Adipocyte (in vitro differentiated cells): ENCODE results near the gene LMF1.
"Not testable (repeated sequence)": the region's sequence is repeated elsewhere in the genome, so short reads cannot be mapped to it uniquely, and the experiment has no call there.

Experiments
- DNase-seq: peaks from one replicate; pipeline ENCODE4 v3.0.0-alpha.2; 2015; ENCODE audit warnings: low read depth
- H3K27me3 ChIP-seq: replicated peaks from 2 replicates; pipeline ENCODE4 v1.7.0; 2013; ENCODE audit warnings: mild to moderate bottlenecking, low read length, moderate library complexity; ENCODE audit not compliant: control insufficient read depth, insufficient read depth
- H3K36me3 ChIP-seq: 2 replicates; pipeline ENCODE4 v1.7.0; 2013; ENCODE audit warnings: low read length, mild to moderate bottlenecking, moderate library complexity; ENCODE audit not compliant: control insufficient read depth, insufficient read depth, severe bottlenecking
- H3K4me1 ChIP-seq: 2 replicates; pipeline ENCODE4 v1.7.0; 2013; ENCODE audit warnings: mild to moderate bottlenecking, low read length, moderate library complexity; ENCODE audit not compliant: control insufficient read depth, insufficient read depth
- H3K4me3 ChIP-seq: 2 replicates; pipeline ENCODE4 v1.7.0; 2013; ENCODE audit warnings: mild to moderate bottlenecking, low read length, moderate library complexity
- H3K9ac ChIP-seq: 2 replicates; pipeline ENCODE4 v1.7.0; 2013; ENCODE audit warnings: mild to moderate bottlenecking, low read length, moderate library complexity
- H3K9me3 ChIP-seq: 2 replicates; pipeline ENCODE4 v1.7.0; 2013; ENCODE audit warnings: mild to moderate bottlenecking, low read length, moderate library complexity; ENCODE audit not compliant: control insufficient read depth

The LMF1 gene

DNA sequence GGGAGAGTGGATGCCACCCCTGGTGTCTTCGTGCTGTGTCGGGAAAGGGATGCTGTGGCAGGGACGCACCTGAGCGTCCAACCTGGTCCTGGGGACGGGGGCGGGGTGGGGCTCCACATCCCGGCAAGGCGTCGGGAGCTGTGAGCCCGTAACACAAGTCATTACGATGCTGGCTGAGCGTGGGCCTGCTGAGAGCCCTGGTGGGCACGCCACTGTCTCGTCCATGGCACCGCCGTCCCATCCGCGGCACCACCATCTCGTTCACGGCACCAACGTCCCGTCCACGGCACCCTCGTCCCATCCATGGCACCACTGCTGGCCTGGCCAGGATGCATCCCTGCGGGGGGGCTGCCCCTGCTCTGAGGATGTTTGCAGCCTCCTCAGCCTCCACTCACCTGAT lies 146.2 kb downstream of the LMF1 start:
- Histone ChIP-seq H3K4me3 (no peak overlapping the region), H3K9ac (no peak overlapping the region), H3K4me1 (peaks cover 8% of the 10 kb centered on the region), H3K27me3 (peaks cover 50% of the 10 kb centered on the region), H3K36me3 (no peaks in the 10 kb centered on the region), H3K9me3 (no peaks in the 10 kb centered on the region)
- no peak for DNase-seq

GRCh38 chr16:824194-824593 lies 146.6 kb downstream of the LMF1 start:
- Histone ChIP-seq H3K9ac (no peak overlapping the region), H3K4me1 (peaks cover 8% of the 10 kb centered on the region), H3K9me3 (no peaks in the 10 kb centered on the region), H3K4me3 (no peak overlapping the region), H3K27me3 (peaks cover 51% of the 10 kb centered on the region), H3K36me3 (no peaks in the 10 kb centered on the region)
- DNase-seq = no peak

DNA sequence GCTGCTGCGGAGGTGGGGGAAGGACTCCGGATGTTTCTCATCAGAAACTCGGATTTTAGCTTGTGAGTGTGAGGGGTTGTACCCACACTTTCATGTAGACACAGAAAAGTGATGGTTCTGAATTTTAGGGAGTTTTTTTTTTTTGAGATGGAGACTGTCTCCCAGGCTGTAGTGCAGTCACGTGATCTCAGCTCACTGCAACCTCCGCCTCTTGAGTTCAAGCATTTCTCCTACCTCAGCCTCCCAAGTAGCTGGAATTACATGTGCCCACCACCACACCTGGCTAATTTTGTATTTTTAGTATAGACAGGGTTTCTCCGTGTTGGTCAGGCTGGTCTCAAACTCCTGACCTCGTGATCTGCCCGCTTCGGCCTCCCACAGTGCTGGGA lies 147.9 kb downstream of the LMF1 start:
- no peak overlapping the region for H3K4me3 ChIP-seq
- H3K27me3 ChIP-seq = peaks cover 58% of the 10 kb centered on the region
- H3K9me3 ChIP-seq = no peaks in the 10 kb centered on the region
- no peak overlapping the region for H3K9ac ChIP-seq
- H3K4me1 ChIP-seq = peaks cover 8% of the 10 kb centered on the region
- no peak for DNase-seq
- H3K36me3 ChIP-seq = no peaks in the 10 kb centered on the region

DNA sequence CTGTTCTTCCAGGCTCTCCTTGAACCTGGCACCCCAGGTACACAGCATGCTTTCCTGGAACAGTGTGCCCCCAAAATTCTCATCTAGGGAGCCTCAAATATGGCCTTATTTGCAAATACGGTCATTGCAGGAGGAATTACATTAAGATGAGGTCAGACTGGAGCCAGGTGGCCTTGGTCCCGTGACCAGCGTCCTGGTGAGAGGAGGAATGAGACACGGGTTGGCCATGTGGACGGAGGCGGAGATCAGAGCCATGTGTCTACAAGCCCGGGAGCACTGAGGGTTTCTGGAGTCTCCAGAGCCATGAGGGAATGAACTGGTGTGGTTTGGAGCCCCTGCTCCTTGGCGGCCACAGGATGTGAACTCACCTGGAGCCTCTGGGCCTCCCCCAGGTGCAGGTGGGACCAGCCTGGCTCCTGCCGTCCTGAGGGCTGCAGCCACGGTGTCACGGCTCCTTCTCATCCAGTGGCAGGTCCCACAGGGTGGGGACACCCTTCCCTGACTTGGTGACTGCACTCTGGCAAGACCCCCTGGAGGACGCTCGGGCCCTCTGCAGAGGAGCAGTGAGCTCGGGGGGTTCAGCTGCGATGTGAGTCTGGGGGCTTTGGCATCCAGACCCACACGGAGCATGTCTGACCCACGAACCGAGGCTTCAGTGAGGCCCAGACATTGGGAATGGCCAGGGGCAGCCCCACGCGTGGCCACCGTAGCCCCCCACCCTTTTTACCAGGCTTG lies 148.4 kb downstream of the LMF1 start:
- H3K9ac ChIP-seq = no peak overlapping the region
- no peaks in the 10 kb centered on the region for H3K36me3 ChIP-seq
- H3K9me3 ChIP-seq = no peaks in the 10 kb centered on the region
- DNase-seq = no peak
- H3K27me3 ChIP-seq = peaks cover 54% of the 10 kb centered on the region
- peaks cover 8% of the 10 kb centered on the region for H3K4me1 ChIP-seq
- no peak overlapping the region for H3K4me3 ChIP-seq

GRCh38 chr16:821751-822150 lies 149.0 kb downstream of the LMF1 start:
- no peaks in the 10 kb centered on the region for H3K9me3 ChIP-seq
- DNase-seq = no peak
- H3K4me1 ChIP-seq = peaks cover 8% of the 10 kb centered on the region
- H3K9ac ChIP-seq = no peak overlapping the region
- H3K4me3 ChIP-seq = no peak overlapping the region
- no peaks in the 10 kb centered on the region for H3K36me3 ChIP-seq
- H3K27me3 ChIP-seq = peaks cover 53% of the 10 kb centered on the region

GRCh38 chr16:820748-821147 lies 150.0 kb downstream of the LMF1 start:
- no peak overlapping the region for H3K9ac ChIP-seq
- no peak overlapping the region for H3K4me3 ChIP-seq
- H3K4me1 ChIP-seq = peaks cover 7% of the 10 kb centered on the region
- H3K27me3 ChIP-seq = peaks cover 52% of the 10 kb centered on the region
- no peaks in the 10 kb centered on the region for H3K9me3 ChIP-seq
- no peaks in the 10 kb centered on the region for H3K36me3 ChIP-seq
- DNase-seq = no peak

DNA sequence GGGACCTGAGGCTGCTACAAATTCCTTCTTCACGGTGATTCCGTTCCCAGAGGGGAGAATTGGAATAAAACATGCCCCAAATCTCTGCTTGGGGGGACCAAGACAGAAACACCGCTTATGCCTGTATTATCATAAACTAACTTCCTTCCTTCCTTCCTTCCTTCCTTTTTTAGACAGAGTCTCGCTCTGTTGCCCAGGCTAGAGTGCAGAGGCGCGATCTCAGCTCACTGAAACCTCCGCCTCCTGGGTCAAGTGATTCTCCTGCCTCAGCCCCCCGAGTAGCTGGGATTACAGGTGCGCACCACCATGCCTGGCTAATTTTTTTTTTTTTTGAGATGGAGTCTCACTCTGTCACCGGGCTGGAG lies 150.8 kb downstream of the LMF1 start:
- peaks cover 45% of the 10 kb centered on the region for H3K27me3 ChIP-seq
- not testable (repeated sequence) for H3K9ac ChIP-seq, H3K4me3 ChIP-seq, DNase-seq, H3K36me3 ChIP-seq, H3K9me3 ChIP-seq, H3K4me1 ChIP-seq

DNA sequence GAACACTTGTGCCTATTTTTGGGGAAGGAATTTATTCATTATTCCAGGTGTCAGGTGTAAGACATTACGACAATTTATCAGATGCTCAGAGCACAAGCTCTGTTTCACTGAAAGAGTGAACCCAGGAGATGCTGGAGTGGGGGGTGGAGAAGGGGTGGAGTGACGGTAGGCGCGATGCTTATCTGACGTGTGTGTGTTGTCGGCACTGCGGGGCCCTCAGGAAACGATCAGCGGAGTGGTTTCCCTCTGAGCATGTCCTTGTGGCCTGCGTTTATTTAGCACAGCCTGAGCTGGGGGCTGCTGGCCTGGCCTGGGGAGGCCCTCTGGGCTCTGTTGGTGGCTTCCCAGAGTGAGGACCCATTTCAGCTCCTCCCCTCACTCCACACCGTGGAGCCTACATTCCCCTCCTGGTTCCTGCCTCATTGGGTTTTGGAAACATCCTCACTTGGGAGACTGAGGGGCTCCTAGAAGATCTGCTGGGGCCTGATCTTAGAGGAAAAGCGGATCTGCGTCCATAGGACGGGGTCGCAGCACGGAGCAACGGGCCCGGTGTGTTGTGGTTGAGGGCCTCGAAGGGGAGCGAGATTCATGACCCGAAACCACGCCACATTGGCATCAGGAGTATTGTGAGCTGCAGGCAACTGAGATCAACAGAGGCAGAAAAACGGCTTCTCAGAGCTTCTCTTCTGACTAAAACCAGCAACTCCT lies 151.3 kb downstream of the LMF1 start:
- Histone ChIP-seq H3K4me1 (peaks cover 3% of the 10 kb centered on the region), H3K9ac (no peak overlapping the region), H3K36me3 (no peaks in the 10 kb centered on the region), H3K9me3 (no peaks in the 10 kb centered on the region), H3K4me3 (no peak overlapping the region), H3K27me3 (peaks cover 39% of the 10 kb centered on the region)
- no peak for DNase-seq

DNA sequence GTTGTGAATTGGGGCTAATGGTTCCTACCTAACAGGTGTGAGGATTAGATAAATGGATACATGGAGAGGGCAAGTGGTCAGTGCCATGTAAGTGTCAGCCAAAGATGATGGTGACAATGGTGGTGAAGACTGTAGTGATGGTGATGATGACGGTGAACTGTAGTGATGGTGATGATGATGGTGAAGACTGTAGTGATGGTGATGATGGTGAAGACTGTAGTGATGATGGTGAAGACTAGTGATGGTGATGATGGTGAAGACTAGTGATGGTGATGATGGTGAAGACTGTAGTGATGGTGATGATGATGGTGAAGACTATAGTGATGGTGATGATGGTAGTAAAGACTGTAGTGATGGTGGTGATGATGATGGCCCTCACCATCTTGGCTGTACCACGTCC lies 152.2 kb downstream of the LMF1 start:
- Histone ChIP-seq H3K27me3 (peaks cover 35% of the 10 kb centered on the region), H3K9ac (no peak overlapping the region), H3K9me3 (no peaks in the 10 kb centered on the region), H3K4me3 (no peak overlapping the region), H3K36me3 (no peaks in the 10 kb centered on the region), H3K4me1 (peaks cover 12% of the 10 kb centered on the region)
- DNase-seq = no peak

DNA sequence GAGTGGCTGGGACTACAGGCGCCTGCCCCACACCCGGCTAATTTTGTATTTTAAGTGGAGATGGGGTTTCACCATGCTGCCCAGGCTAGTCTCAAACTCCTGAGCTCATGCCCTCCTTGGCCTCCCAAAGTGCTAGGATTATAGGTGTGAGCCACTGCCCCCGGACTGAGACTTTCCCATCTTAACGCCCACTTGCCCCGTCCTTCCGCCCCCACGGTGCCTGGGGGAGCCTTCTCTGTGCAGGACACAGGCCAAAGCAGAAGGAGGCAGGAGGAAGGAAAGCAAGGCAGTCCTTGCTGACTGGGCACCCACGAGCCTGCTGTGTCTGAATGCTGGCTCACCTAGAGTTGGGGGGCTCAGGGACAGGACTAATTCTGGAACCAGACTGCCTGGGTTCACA lies 152.7 kb downstream of the LMF1 start:
- Histone ChIP-seq H3K9me3 (no peaks in the 10 kb centered on the region), H3K4me3 (no peak overlapping the region), H3K9ac (no peak overlapping the region), H3K4me1 (peaks cover 16% of the 10 kb centered on the region), H3K27me3 (peaks cover 30% of the 10 kb centered on the region), H3K36me3 (no peaks in the 10 kb centered on the region)
- DNase-seq = no peak

GRCh38 chr16:817001-817906 lies 153.5 kb downstream of the LMF1 start:
- H3K9me3 ChIP-seq = peaks cover 2% of the 10 kb centered on the region
- no peak overlapping the region for H3K4me3 ChIP-seq
- no peak overlapping the region for H3K9ac ChIP-seq
- peaks cover 24% of the 10 kb centered on the region for H3K27me3 ChIP-seq
- DNase-seq = peak; percentile 18
- H3K36me3 ChIP-seq = no peaks in the 10 kb centered on the region
- H3K4me1 ChIP-seq = peaks cover 17% of the 10 kb centered on the region
